ENCODE data around the gene SLC35E2B. TPM values are rescaled to one million over a fixed set of nuclear protein-coding genes. Genes with fewer than 3 reads are reported as not detected.
"Not testable (repeated sequence)": the region's sequence is repeated elsewhere in the genome, so short reads cannot be mapped to it uniquely, and the experiment has no call there.

SLC35E2B gene
- total and polyA plus RNA-seq, 2 donors = 22.5 to 45.6 TPM

DNA sequence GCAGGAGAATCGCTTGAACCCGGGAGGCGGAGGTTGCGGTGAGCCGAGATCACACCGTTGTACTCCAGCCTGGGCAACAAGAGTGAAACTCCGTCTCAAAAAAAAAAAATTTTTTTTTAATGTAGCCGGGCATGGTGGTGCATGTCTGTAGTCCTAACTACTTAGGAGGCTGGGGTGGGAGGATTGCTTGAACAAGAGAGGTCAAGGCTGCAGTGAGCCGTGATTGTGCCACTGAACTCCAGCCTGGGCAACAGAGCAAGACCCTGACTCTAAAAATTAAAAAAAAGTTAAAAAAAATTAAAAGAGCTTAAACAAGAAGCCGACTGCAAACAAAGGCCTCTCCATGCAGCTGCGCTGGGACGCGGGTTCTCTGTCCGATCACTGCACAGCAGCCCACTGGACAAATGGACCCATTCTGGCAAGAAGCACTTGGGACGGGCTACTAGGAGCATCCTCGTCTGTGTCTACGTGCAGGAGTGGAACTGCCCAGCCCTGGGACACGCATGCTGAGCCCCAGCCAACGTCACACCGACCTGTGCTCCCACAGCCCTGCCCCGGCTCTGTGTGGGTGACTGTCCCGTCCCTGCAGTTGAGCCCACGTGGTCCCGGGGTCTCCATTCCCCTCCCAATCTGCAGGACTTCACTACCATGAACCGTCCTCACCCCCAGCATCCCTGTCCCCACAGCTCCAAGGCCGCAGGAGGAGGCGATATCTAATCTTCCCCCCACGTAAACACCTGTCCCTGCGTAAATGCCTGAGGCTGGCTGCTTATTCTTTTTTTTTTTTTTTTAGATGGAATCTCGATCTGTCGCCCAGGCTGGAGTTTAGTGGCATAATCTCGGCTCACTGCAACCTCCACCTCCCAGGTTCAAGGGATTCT is 12.3 kb downstream of the SLC35E2B start:
- Histone ChIP-seq H3K9me3 (ENCODE audit: control insufficient read depth in 2 of 2, insufficient read depth in 1 of 2, low read length in 1 of 2) (no peaks in the 10 kb centered on the region), H3K27ac (ENCODE audit: low read depth in 1 of 2, low read length in 1 of 2) (no peak overlapping the region), H3K27me3 (ENCODE audit: control insufficient read depth in 2 of 2, insufficient read depth in 1 of 2, low read length in 1 of 2) (no peaks in the 10 kb centered on the region), H3K36me3 (ENCODE audit: control insufficient read depth in 2 of 2, insufficient read depth in 2 of 2, low read length in 1 of 2) (peaks cover 9 to 20% of the 10 kb centered on the region in 2 donors), H3K4me1 (ENCODE audit: control insufficient read depth in 2 of 2, insufficient read depth in 2 of 2, low read length in 2 of 2) (peaks cover 12 to 24% of the 10 kb centered on the region in 2 donors), H3K4me3 (ENCODE audit: low read length in 2 of 2) (no peak overlapping the region)
- DNase-seq (ENCODE audit: low read depth in 6 of 9, low spot score in 9 of 9) = no peak
- WGBS = 96% methylated on average over 32 of the region's 32 CpGs

GRCh38 chr1:1678581-1679380 is 13.8 kb downstream of the SLC35E2B start:
- peak overlapping the region; percentile 44 for H3K4me3 ChIP-seq (ENCODE audit: low read length in 2 of 2)
- peak overlapping the region; percentile 87 to 96 for H3K27ac ChIP-seq (ENCODE audit: low read depth in 1 of 2, low read length in 1 of 2)
- no peaks in the 10 kb centered on the region for H3K27me3 ChIP-seq (ENCODE audit: control insufficient read depth in 2 of 2, insufficient read depth in 1 of 2, low read length in 1 of 2)
- peak in 7 of 9 donors; percentile 18 to 51 (median 31) for DNase-seq (ENCODE audit: low read depth in 6 of 9, low spot score in 9 of 9)
- WGBS = 84% methylated on average over 24 of the region's 24 CpGs
- no peaks in the 10 kb centered on the region for H3K9me3 ChIP-seq (ENCODE audit: control insufficient read depth in 2 of 2, insufficient read depth in 1 of 2, low read length in 1 of 2)
- H3K36me3 ChIP-seq (ENCODE audit: control insufficient read depth in 2 of 2, insufficient read depth in 2 of 2, low read length in 1 of 2) = peaks cover 9 to 21% of the 10 kb centered on the region in 2 donors
- peaks cover 12 to 24% of the 10 kb centered on the region in 2 donors for H3K4me1 ChIP-seq (ENCODE audit: control insufficient read depth in 2 of 2, insufficient read depth in 2 of 2, low read length in 2 of 2)

DNA sequence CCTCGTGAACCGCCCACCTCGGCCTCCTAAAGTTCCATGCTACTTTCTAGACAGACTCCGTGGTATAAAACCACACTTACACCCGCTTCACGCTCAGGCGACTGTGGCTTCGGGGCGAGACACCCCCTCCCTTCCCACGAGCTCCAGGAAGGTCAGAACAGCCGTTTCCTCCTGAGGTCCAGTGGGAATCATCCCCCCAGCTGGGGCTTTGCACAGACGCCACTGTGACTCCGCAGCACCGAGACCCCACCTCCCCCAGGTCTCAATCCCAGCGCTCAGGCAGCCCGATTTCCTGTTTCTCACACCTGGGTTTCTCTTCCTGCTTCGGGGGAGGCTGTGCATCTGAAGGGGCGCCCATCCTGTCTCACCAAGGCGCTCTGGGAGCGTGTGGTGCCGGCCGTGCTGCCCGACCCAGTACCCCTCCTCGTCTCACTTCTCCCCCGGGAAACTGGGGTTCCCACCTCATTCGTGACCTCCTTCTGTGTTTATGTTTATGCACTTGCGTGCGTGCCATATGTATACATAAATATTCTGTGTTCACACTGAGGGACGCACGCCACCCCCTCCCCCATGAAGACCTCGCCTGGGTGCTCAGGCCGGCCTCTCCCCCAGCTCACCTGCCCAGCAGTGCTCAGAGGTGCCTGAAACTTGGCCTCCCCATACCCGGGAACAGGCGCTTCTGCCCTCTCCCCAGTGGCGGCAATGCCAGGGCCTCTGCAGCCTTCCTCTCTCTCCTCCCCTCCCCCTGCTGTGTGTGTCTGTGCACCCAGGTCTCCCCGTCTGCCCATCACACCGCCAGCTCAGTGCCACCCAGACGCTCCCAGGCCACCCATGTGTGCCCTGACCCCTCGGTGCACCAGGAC is 14.6 kb downstream of the SLC35E2B start:
- Histone ChIP-seq H3K36me3 (ENCODE audit: control insufficient read depth in 2 of 2, insufficient read depth in 2 of 2, low read length in 1 of 2) (peaks cover 3 to 18% of the 10 kb centered on the region in 2 donors), H3K4me3 (ENCODE audit: low read length in 2 of 2) (peak overlapping the region; percentile 44), H3K4me1 (ENCODE audit: control insufficient read depth in 2 of 2, insufficient read depth in 2 of 2, low read length in 2 of 2) (peaks cover 12 to 24% of the 10 kb centered on the region in 2 donors), H3K9me3 (ENCODE audit: control insufficient read depth in 2 of 2, insufficient read depth in 1 of 2, low read length in 1 of 2) (no peaks in the 10 kb centered on the region), H3K27me3 (ENCODE audit: control insufficient read depth in 2 of 2, insufficient read depth in 1 of 2, low read length in 1 of 2) (no peaks in the 10 kb centered on the region), H3K27ac (ENCODE audit: low read depth in 1 of 2, low read length in 1 of 2) (peak overlapping the region; percentile 87 to 96)
- 9% methylated on average over 39 of the region's 39 CpGs for WGBS
- peak in 8 of 9 donors; percentile 47 to 89 (median 68) for DNase-seq (ENCODE audit: low read depth in 6 of 9, low spot score in 9 of 9)

DNA sequence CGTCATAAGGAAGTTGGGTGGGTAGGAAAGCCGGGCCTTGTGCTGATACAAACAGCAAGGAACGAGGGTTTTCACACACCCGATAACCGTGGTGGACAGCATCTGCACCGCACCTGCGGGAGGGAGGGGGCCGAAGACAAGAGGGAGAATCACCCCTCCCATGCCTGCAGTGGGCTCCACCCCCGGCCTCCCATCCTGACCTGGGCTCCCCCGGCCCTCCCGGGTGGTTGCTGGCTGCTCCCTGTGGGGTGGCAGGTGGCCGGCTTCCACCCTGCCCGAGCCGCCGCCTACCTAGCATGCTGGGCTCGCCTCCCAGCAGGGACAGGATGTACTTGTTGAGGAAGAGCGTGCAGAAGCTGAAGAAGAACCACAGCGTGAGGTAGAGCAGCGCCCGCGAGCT is 16.5 kb downstream of the SLC35E2B start:
- DNase-seq (ENCODE audit: low read depth in 6 of 9, low spot score in 9 of 9); H3K27me3 ChIP-seq (ENCODE audit: control insufficient read depth in 2 of 2, insufficient read depth in 1 of 2, low read length in 1 of 2); H3K4me3 ChIP-seq (ENCODE audit: low read length in 2 of 2); H3K9me3 ChIP-seq (ENCODE audit: control insufficient read depth in 2 of 2, insufficient read depth in 1 of 2, low read length in 1 of 2); H3K27ac ChIP-seq (ENCODE audit: low read depth in 1 of 2, low read length in 1 of 2): not testable (repeated sequence)
- WGBS = 83% methylated on average over 4 of the region's 21 CpGs
- H3K36me3 ChIP-seq (ENCODE audit: control insufficient read depth in 2 of 2, insufficient read depth in 2 of 2, low read length in 1 of 2) = peaks cover 19 to 28% of the 10 kb centered on the region in 2 donors
- H3K4me1 ChIP-seq (ENCODE audit: control insufficient read depth in 2 of 2, insufficient read depth in 2 of 2, low read length in 2 of 2) = peaks cover 12 to 24% of the 10 kb centered on the region in 2 donors

DNA sequence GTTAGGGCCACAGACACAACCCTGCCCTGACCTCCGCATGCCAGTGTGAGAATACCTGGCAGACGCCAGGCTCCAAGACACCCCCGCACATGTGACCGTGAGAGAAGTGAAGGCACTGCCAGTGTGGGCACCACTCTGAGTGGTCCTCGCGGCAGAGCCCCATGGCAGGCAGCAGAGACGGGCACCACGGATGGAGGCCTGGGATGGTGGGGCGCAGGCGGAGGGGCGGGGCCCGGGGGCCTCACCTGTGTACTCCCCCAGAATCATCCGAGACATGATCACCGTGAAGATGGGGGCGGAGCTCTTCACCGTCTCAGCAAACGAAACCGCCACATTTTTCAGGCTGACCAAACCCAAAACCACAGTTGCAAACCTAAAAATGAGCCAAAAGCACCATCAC is 17.4 kb downstream of the SLC35E2B start:
- WGBS = 95% methylated on average over 10 of the region's 18 CpGs
- not testable (repeated sequence) for DNase-seq (ENCODE audit: low read depth in 6 of 9, low spot score in 9 of 9)

GRCh38 chr1:1674806-1675205 is 17.8 kb downstream of the SLC35E2B start:
- WGBS = 85% methylated on average over 18 of the region's 21 CpGs
- not testable (repeated sequence) for H3K27ac ChIP-seq (ENCODE audit: low read depth in 1 of 2, low read length in 1 of 2); DNase-seq (ENCODE audit: low read depth in 6 of 9, low spot score in 9 of 9); H3K4me3 ChIP-seq (ENCODE audit: low read length in 2 of 2); H3K9me3 ChIP-seq (ENCODE audit: control insufficient read depth in 2 of 2, insufficient read depth in 1 of 2, low read length in 1 of 2); H3K27me3 ChIP-seq (ENCODE audit: control insufficient read depth in 2 of 2, insufficient read depth in 1 of 2, low read length in 1 of 2)
- Histone ChIP-seq H3K4me1 (ENCODE audit: control insufficient read depth in 2 of 2, insufficient read depth in 2 of 2, low read length in 2 of 2) (peaks cover 12 to 24% of the 10 kb centered on the region in 2 donors), H3K36me3 (ENCODE audit: control insufficient read depth in 2 of 2, insufficient read depth in 2 of 2, low read length in 1 of 2) (peaks cover 30 to 35% of the 10 kb centered on the region in 2 donors)

More for the DNA sequence above, 17.4 kb downstream of the SLC35E2B start:
- not testable (repeated sequence) for H3K27ac ChIP-seq (ENCODE audit: low read depth in 1 of 2, low read length in 1 of 2); H3K4me3 ChIP-seq (ENCODE audit: low read length in 2 of 2); H3K27me3 ChIP-seq (ENCODE audit: control insufficient read depth in 2 of 2, insufficient read depth in 1 of 2, low read length in 1 of 2); H3K9me3 ChIP-seq (ENCODE audit: control insufficient read depth in 2 of 2, insufficient read depth in 1 of 2, low read length in 1 of 2)
- Histone ChIP-seq H3K4me1 (ENCODE audit: control insufficient read depth in 2 of 2, insufficient read depth in 2 of 2, low read length in 2 of 2) (peaks cover 12 to 24% of the 10 kb centered on the region in 2 donors), H3K36me3 (ENCODE audit: control insufficient read depth in 2 of 2, insufficient read depth in 2 of 2, low read length in 1 of 2) (peaks cover 26 to 31% of the 10 kb centered on the region in 2 donors)

DNA sequence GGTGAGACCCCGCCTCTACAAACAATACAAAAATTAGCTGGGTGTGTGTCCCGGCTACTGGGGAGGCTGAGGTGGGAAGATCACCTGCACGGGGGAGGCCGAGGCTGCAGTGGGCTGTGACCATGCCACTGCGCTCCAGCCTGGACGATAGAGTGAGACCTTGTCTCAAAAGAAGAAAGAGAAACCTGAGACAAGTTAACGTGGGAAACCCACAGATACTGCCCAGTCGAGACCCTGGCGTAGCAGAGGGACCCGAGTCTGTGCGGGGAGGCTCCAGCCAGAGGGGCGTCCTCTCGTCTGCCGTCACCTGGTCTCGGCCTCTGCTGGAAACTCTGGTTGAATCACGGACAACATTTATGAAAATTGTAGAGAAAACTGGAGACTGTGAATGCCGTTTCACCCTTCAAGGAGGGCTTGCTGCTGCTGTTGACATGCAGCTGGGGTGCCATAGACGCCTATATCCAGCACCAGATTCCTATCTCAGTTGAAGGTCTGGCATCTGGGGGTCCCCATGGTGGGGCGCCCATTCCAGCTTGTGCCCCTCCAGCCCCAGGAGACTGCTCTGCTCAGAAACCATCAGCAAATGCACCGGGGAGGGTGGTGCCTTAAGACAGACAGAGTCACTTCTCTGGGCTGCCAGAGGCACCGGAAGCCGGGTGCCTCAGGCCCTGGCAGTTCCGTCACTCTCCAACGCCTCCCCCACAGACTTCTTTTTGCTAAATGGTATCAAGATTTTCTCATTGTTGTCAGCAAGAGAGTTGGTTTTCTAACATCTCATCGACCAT is 20.2 kb downstream of the SLC35E2B start:
- H3K9me3 ChIP-seq (ENCODE audit: control insufficient read depth in 2 of 2, insufficient read depth in 1 of 2, low read length in 1 of 2) = no peaks in the 10 kb centered on the region
- peaks cover 49 to 52% of the 10 kb centered on the region in 2 donors for H3K36me3 ChIP-seq (ENCODE audit: control insufficient read depth in 2 of 2, insufficient read depth in 2 of 2, low read length in 1 of 2)
- no peaks in the 10 kb centered on the region for H3K27me3 ChIP-seq (ENCODE audit: control insufficient read depth in 2 of 2, insufficient read depth in 1 of 2, low read length in 1 of 2)
- DNase-seq (ENCODE audit: low read depth in 6 of 9, low spot score in 9 of 9) = no peak
- H3K4me1 ChIP-seq (ENCODE audit: control insufficient read depth in 2 of 2, insufficient read depth in 2 of 2, low read length in 2 of 2) = peaks cover 0 to 5% of the 10 kb centered on the region in 2 donors
- H3K4me3 ChIP-seq (ENCODE audit: low read length in 2 of 2) = no peak overlapping the region
- 98% methylated on average over 25 of the region's 25 CpGs for WGBS
- no peak overlapping the region for H3K27ac ChIP-seq (ENCODE audit: low read depth in 1 of 2, low read length in 1 of 2)
